Prostate gland (tissue), 2 donors: Measurements from ENCODE around the gene AOAH.

ENCODE experiments used
- POLR2A ChIP-seq: fragments of 450-650 bp; IDR thresholded peaks from one replicate; pipeline ENCODE4 v1.6.1; 2016; ENCODE audit warnings: antibody characterized with exemption, mild to moderate bottlenecking
- POLR2AphosphoS5 ChIP-seq: sonication (generic); formaldehyde crosslinking; IDR thresholded peaks from one replicate; pipeline ENCODE4 v1.6.1; 2017; ENCODE audit warnings: antibody characterized with exemption
- TF ChIP-seq, protein P1 (sequence below), 4 experiments: fragments of 200-600 bp in 2 of 4; fragments of 450-650 bp in 2 of 4; sonication (generic) in 2 of 4; IDR thresholded peaks; 1 replicate in 3 of 4; 2 replicates in 1 of 4; pipeline ENCODE4 v1.5.1; 2016 to 2019; ENCODE audit warnings: antibody characterized with exemption in 4 of 4, mild to moderate bottlenecking in 2 of 4, moderate library complexity in 2 of 4

DNA sequence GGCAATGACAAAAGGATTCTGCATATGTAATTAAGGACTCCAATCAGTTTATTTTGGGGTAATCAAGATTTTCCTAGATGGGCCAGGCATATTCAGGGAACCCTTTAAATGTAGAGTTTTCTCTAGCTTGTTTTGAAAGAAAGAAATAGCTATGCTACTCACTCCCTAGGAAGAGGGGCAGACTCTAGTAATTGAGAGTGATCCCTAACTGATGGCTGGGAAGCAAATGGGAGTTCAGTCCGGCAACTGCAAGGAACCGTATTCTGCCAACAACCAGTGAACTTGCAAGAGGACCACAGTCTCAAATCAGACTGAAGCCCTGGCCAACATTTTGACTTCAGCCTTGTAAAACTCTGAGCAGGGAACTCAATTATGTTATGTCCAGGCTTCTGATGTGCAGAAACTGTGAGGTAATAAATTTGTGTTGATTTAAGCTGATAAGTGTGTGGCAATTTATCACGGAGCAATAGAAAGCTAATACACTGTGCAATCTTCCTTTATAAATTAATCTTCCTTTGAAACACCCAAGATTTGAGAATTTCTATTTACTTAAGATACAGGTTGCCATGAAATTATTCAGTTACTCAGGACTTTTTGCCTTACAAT is 14.0 kb downstream of the AOAH start:
- TF ChIP-seq, protein P1, sequence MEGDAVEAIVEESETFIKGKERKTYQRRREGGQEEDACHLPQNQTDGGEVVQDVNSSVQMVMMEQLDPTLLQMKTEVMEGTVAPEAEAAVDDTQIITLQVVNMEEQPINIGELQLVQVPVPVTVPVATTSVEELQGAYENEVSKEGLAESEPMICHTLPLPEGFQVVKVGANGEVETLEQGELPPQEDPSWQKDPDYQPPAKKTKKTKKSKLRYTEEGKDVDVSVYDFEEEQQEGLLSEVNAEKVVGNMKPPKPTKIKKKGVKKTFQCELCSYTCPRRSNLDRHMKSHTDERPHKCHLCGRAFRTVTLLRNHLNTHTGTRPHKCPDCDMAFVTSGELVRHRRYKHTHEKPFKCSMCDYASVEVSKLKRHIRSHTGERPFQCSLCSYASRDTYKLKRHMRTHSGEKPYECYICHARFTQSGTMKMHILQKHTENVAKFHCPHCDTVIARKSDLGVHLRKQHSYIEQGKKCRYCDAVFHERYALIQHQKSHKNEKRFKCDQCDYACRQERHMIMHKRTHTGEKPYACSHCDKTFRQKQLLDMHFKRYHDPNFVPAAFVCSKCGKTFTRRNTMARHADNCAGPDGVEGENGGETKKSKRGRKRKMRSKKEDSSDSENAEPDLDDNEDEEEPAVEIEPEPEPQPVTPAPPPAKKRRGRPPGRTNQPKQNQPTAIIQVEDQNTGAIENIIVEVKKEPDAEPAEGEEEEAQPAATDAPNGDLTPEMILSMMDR (IDR thresholded peaks at IDR 0.05), result no peak
- TF ChIP-seq POLR2AphosphoS5 (no peak), POLR2A (no peak)
